Subcutaneous adipose tissue (tissue), 4 donors: ENCODE data around the gene GRIK2. TPM values are rescaled to one million over a fixed set of nuclear protein-coding genes. Genes with fewer than 3 reads are reported as not detected.

Experiments used
- total RNA-seq, 4 donors: library from RNA; depleted of rRNA; stranded (reverse); fragments of >200 nt; gene quantifications; one replicate each; pipeline ENCODE4 v1.1.0, GENCODE V29; 2016
- TF ChIP-seq, protein P1 (sequence below): fragments of 450-650 bp; IDR thresholded peaks from one replicate; pipeline ENCODE4 v1.5.1; 2016; ENCODE audit warnings: low read depth, mild to moderate bottlenecking, control low read depth, antibody characterized with exemption, moderate library complexity

The GRIK2 gene
- total RNA-seq, 4 donors from 2014 or later: 0.19 to 1.5 (median 0.81) TPM

- TF ChIP-seq, protein P1, sequence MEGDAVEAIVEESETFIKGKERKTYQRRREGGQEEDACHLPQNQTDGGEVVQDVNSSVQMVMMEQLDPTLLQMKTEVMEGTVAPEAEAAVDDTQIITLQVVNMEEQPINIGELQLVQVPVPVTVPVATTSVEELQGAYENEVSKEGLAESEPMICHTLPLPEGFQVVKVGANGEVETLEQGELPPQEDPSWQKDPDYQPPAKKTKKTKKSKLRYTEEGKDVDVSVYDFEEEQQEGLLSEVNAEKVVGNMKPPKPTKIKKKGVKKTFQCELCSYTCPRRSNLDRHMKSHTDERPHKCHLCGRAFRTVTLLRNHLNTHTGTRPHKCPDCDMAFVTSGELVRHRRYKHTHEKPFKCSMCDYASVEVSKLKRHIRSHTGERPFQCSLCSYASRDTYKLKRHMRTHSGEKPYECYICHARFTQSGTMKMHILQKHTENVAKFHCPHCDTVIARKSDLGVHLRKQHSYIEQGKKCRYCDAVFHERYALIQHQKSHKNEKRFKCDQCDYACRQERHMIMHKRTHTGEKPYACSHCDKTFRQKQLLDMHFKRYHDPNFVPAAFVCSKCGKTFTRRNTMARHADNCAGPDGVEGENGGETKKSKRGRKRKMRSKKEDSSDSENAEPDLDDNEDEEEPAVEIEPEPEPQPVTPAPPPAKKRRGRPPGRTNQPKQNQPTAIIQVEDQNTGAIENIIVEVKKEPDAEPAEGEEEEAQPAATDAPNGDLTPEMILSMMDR: no peak
Measured at GRCh38 chr6:101422811-101423210, 29.3 kb downstream of the GRIK2 start.

DNA sequence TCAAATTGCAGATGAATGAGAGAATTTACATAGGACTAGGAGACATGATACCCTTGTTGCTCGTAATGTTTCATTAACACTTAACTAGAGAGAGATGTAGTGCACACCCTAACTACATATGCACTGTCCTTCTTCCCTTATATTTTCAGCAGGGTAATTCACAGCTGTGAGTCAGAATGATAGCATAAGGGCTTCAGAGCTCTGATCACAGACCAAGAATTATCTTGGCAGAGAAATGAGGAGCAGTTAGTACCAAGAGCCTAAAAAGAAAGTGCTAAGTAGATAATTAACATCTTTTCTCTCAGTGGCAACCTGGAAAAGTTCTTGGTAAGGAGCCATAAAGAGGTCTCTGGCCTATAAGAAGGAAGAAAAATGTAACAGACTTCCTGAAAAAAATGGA is 35.8 kb downstream of the GRIK2 start:
- TF ChIP-seq, protein P1: no peak

- TF ChIP-seq, protein P1: no peak
Measured at GRCh38 chr6:101429845-101430244, 36.3 kb downstream of the GRIK2 start.

DNA sequence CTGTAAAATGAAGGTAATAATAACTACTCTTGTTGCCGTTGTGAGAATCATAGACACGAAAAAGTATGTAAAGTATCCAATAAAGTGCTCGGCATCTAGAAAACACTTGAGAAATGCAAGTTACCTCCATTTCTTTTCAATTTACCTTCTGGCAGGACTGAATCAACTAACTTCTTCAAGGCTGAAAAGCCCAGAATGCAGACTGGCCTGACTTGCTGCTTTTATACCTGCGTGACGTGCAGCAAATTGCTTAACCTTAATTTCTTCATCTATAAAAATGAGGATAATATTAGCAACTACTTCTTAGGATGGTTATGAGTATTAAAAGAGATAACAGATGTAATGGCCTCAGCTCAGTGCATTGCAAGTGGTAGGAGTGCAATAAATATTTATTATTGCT is 39.6 kb downstream of the GRIK2 start:
- TF ChIP-seq, protein P1: no peak

DNA sequence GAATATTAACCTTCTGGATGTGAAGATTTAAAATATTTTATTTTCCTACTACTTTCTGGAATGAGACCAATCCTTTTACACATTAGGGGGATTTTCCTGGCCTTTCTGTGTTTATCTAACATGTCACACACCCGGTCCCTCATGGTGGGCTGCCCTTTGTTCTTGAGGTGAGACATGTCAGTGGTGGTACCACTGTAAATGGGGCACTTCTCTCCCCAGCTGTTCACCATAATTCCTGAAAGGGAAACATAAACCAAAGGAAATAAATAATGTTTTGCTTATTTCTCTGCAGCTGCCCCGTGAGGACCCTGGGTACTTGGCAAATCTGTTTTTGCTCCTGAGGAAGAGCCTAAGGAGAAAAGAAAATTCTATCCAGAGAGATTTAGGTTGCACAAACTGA is 41.1 kb downstream of the GRIK2 start:
- TF ChIP-seq, protein P1: no peak

DNA sequence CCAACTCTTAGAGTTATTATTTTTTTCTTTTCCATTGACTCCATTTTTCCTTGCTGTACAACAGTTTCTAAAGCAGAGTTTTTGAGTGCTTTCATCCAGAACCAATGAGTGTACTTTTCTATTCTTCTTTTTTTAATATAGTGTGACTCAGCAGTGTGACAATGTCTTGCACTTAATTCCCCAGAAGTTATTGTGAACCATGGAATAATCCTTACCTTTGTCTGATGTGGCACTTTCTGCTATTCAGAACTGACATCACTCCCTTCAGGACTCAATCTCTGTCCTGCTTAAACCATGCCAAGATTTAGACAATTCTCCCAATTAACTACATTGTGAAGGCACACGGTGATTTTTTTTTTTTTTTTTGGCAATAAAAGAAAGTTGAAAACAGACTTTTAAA is 41.5 kb downstream of the GRIK2 start:
- TF ChIP-seq, protein P1: no peak

DNA sequence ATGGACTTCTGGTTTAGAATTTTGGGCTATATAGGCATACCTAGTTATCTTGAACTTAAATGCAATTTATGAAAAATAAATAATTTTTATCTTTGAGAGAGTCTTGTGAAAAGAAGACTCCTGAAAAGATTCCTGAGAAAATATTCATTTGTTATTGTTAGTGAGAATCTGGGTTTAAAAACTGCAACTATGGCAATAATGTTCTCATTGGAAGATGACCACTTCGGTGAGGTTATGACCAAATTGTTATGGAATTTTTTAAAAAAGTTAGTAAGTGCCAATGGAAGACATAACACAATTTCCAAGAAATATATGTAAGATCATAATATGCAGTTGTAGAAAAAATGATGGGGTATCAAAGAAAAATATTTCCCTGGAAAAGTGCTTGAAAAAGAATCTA is 46.3 kb downstream of the GRIK2 start:
- TF ChIP-seq, protein P1: no peak
